Retinal pigment epithelial cell (primary cell): ENCODE data around the gene OR10H5.
"Not testable (repeated sequence)": the region's sequence is repeated elsewhere in the genome, so short reads cannot be mapped to it uniquely, and the experiment has no call there.

ENCODE experiments used
- DNase-seq: peaks from one replicate; pipeline ENCODE4 v3.0.0-alpha.2; 2010; ENCODE audit warnings: low read depth
- H3K4me3 ChIP-seq: 2 replicates; pipeline ENCODE4 v1.5.1; 2011; ENCODE audit warnings: mild to moderate bottlenecking, low read length, control low read depth, moderate library complexity
- CTCF ChIP-seq: conservative IDR thresholded peaks from 2 replicates; pipeline ENCODE4 v1.5.1; 2011; ENCODE audit warnings: low read depth, low read length, control low read depth, inconsistent platforms

OR10H5 gene

GRCh38 chr19:15769586-15769985 is 17.9 kb upstream of the OR10H5 start:
- TF ChIP-seq CTCF, result no peak
- H3K4me3 ChIP-seq, result no peak overlapping the region

GRCh38 chr19:15774159-15774558 is 13.3 kb upstream of the OR10H5 start:
- not testable (repeated sequence) for H3K4me3 ChIP-seq, DNase-seq

More at GRCh38 chr19:15769586-15769985, 17.9 kb upstream of the OR10H5 start:
- DNase-seq, result no peak

- no peak overlapping the region for H3K4me3 ChIP-seq
- no peak for TF ChIP-seq CTCF
- DNase-seq, result no peak
Observed at GRCh38 chr19:15775249-15775648, 12.2 kb upstream of the OR10H5 start.

GRCh38 chr19:15776264-15776663 is 11.2 kb upstream of the OR10H5 start:
- no peak for TF ChIP-seq CTCF
- no peak for DNase-seq
- H3K4me3 ChIP-seq, result no peak overlapping the region

GRCh38 chr19:15776991-15777970 is 10.2 kb upstream of the OR10H5 start:
- TF ChIP-seq CTCF, result no peak
- DNase-seq, result no peak
- no peak overlapping the region for H3K4me3 ChIP-seq

GRCh38 chr19:15779756-15780476 is 7.5 kb upstream of the OR10H5 start:
- H3K4me3 ChIP-seq, result no peak overlapping the region
- no peak for TF ChIP-seq CTCF
- no peak for DNase-seq

- H3K4me3 ChIP-seq, result no peak overlapping the region
- no peak for DNase-seq
- no peak for TF ChIP-seq CTCF
Observed at GRCh38 chr19:15780610-15781418, 6.6 kb upstream of the OR10H5 start.
